Muscle layer of colon (tissue), 2 donors: ENCODE measurements around the gene DHX30.
"Not testable (repeated sequence)": the region's sequence is repeated elsewhere in the genome, so short reads cannot be mapped to it uniquely, and the experiment has no call there.

Experiments
- H3K27ac ChIP-seq: one replicate; pipeline ENCODE4 v1.7.0; 2013; ENCODE audit warnings: low read depth, mild to moderate bottlenecking, low read length, moderate library complexity
- H3K27me3 ChIP-seq, 2 donors: one replicate each; pipeline ENCODE4 v1.7.0; 2013; ENCODE audit warnings: low read length in 2 of 2, mild to moderate bottlenecking in 2 of 2; ENCODE audit not compliant: insufficient read depth in 2 of 2, control insufficient read depth in 1 of 2
- H3K36me3 ChIP-seq: one replicate; pipeline ENCODE4 v1.7.0; 2013; ENCODE audit warnings: mild to moderate bottlenecking, low read length; ENCODE audit not compliant: insufficient read depth
- H3K4me1 ChIP-seq: one replicate; pipeline ENCODE4 v1.7.0; 2013; ENCODE audit warnings: mild to moderate bottlenecking, low read length; ENCODE audit not compliant: insufficient read depth
- H3K4me3 ChIP-seq, 2 donors: one replicate each; pipeline ENCODE4 v1.7.0; 2013; ENCODE audit warnings: low read length in 2 of 2, low read depth in 1 of 2, mild to moderate bottlenecking in 1 of 2, moderate library complexity in 1 of 2
- H3K9ac ChIP-seq: one replicate; pipeline ENCODE4 v1.7.0; 2013; ENCODE audit warnings: low read length
- H3K9me3 ChIP-seq: one replicate; pipeline ENCODE4 v1.7.0; 2013; ENCODE audit warnings: mild to moderate bottlenecking, low read length
- donor health status: abdominal sarcoma.
- donor health status: Adenocarcinoma of cecum.

Gene DHX30

DNA sequence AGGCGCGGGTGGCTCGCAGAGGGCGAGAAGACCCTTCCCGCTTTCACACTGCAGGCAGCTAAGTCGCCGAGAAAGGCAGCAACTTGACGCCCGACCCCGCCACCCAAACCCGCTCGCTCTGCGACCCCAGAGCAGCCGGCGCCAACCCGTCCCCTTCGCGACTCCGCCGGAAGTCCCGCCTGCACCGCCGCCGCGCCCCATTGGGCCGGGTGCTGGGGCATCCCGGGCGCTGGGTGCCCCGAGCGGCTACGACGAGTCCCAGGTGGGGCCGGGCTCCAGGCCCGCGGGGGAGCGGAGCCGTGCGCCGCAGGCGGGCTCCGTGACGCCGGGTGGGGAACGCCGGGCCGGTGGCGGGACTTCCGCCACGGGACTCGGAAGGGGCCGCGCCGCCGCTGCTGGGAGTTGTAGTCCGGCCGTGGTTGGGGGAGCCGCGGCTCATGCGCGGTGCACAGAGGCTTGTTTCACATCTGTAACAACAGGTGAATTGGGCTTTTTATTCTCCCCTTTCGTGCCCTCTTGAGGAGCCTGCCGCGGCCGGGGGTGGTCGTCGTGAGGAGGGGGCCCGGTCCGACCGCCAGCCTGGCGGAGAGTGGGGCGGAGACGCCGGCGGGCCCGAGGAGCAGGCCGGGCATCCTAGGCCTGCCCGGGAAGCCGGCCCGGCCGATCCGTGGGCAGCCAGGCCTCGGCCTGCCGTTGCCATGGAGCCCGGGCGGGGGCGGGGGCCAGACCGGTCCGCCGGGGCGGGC, at the start of gene DHX30:
Gene DHX30, plus strand, starts transcription at position 405 of the 746 bp plus-strand sequence. CDS start 7,546 bp downstream, outside the sequence.
- Histone ChIP-seq H3K9me3 (no peaks in the 10 kb centered on the region), H3K27me3 (no peaks in the 10 kb centered on the region), H3K27ac (peak within 1 kb of the TSS; percentile 88), H3K36me3 (no peaks in the 10 kb centered on the region), H3K4me1 (peaks cover 20% of the 10 kb centered on the region), H3K9ac (peak within 1 kb of the TSS; percentile 79), H3K4me3 (peak within 1 kb of the TSS; percentile 69 to 82)

- Histone ChIP-seq H3K4me3 (no peak overlapping the region), H3K27ac (no peak overlapping the region), H3K36me3 (no peaks in the 10 kb centered on the region), H3K4me1 (no peaks in the 10 kb centered on the region), H3K9ac (no peak overlapping the region), H3K27me3 (no peaks in the 10 kb centered on the region), H3K9me3 (no peaks in the 10 kb centered on the region)
These were observed 44.5 kb upstream of the DHX30 start for GRCh38 chr3:47758261-47759025.

DNA sequence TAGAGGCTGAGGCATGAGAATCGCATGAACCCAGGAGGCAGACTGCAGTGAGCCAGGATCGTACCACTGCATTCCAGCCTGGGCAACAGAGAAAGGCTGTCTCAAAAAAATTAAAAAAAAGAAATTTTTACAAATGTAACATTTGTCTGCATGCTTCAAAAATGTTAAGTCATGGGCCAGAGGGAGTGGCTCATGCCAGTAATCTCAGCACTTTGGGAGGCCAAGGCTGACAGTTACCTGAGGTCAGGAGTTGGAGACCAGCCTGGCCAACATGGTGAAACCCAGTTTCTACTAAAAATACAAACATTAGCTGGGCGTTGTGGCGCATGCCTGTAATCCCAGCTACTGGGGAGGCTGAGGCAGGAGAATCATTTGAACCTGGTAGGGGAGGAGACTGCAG, 42.7 kb upstream of the DHX30 start:
- not testable (repeated sequence) for H3K36me3 ChIP-seq, H3K4me3 ChIP-seq, H3K4me1 ChIP-seq, H3K9me3 ChIP-seq, H3K9ac ChIP-seq, H3K27ac ChIP-seq, H3K27me3 ChIP-seq

DNA sequence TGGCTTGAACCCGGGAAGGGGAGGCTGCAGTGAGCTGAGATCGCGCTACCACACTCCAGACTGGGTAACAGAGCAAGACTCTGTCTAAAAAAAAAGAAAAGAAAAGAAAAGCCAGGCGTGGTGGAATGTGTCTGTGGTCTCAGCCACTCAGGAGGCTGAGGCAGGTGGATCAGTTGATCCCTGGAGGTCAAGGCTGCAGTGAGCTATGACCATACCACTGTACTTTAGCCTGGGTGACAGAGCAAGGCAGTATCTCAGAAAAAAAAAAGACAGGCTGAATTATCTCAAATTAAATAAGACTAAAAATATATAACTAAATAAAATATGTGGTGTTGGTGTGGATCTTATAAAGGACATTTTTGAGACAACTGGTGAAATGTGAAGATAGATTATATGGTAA, 41.9 kb upstream of the DHX30 start:
- Histone ChIP-seq H3K27ac (no peak overlapping the region), H3K36me3 (peaks cover 4% of the 10 kb centered on the region), H3K9ac (no peak overlapping the region), H3K9me3 (no peaks in the 10 kb centered on the region), H3K27me3 (no peaks in the 10 kb centered on the region), H3K4me3 (no peak overlapping the region), H3K4me1 (peaks cover under 1% of the 10 kb centered on the region)

DNA sequence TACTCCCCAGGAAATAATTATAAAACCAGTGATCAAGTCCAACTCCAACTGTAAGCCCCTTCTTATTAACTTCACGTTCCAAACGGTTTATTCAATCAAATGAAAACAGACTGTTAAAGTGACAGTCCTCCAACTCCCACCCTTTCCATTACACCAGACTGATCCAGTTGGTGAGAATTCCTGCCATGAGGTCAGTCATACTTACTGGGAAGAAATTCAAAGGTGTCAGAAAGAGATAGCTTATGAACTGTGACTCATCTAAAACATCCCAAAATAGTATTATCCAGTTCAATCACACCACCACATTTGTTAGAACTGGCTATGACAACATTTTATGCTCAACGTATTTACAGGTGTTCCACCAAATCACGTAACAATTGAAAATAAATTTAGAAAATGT, 40.7 kb upstream of the DHX30 start:
- Histone ChIP-seq H3K4me3 (no peak overlapping the region), H3K27me3 (no peaks in the 10 kb centered on the region), H3K36me3 (peaks cover 9% of the 10 kb centered on the region), H3K4me1 (peaks cover 4% of the 10 kb centered on the region), H3K9me3 (no peaks in the 10 kb centered on the region), H3K9ac (no peak overlapping the region), H3K27ac (no peak overlapping the region)

DNA sequence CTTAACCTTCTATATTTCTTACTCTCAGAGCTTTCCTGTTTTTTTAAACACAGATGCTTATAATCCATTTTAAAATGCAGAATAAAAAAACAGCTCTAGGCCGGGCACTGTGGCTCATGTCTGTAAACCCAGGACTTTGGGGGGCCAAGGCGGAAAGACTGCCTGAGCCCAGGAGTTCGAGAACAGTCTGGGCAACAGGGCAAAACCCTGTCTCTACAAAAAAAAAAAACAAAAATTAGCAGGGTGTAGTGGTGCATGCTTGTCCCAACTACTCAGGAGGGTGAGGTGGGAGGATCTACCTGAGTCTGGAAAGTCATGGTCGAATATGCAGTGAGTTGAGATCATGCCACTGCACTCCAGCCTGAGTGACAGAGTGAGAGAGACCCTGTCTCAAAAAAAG, 36.8 kb upstream of the DHX30 start:
- Histone ChIP-seq H3K9ac (no peak overlapping the region), H3K9me3 (no peaks in the 10 kb centered on the region), H3K4me1 (peaks cover 4% of the 10 kb centered on the region), H3K36me3 (peaks cover 10% of the 10 kb centered on the region), H3K27ac (no peak overlapping the region), H3K27me3 (no peaks in the 10 kb centered on the region), H3K4me3 (no peak overlapping the region)

GRCh38 chr3:47772047-47772446, 30.9 kb upstream of the DHX30 start:
- no peak overlapping the region for H3K27ac ChIP-seq
- H3K4me1 ChIP-seq: no peaks in the 10 kb centered on the region
- no peaks in the 10 kb centered on the region for H3K27me3 ChIP-seq
- no peak overlapping the region for H3K9ac ChIP-seq
- H3K36me3 ChIP-seq: peaks cover 4% of the 10 kb centered on the region
- no peaks in the 10 kb centered on the region for H3K9me3 ChIP-seq
- no peak overlapping the region for H3K4me3 ChIP-seq

DNA sequence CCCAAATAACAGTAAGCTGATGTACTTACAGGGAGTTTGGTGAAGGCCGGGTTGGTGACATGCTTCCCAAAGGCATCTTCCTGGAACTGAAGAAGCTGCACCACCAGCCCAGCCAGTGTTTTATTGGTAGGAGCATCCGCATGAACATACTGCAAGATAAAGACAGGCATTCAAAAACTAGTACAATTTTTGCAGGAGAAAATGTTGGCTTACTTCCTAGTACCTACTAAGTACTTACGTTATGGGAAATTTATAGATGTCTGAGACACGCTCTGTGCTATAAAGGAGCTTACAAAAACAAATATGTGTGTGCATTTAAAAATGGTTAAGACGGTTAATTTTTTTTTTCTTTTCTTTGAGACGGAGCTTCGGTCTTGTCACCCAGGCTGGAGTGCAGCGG, 30.1 kb upstream of the DHX30 start:
- no peak overlapping the region for H3K27ac ChIP-seq
- H3K36me3 ChIP-seq: peaks cover 4% of the 10 kb centered on the region
- no peak overlapping the region for H3K4me3 ChIP-seq
- H3K9ac ChIP-seq: no peak overlapping the region
- no peaks in the 10 kb centered on the region for H3K9me3 ChIP-seq
- H3K27me3 ChIP-seq: no peaks in the 10 kb centered on the region
- no peaks in the 10 kb centered on the region for H3K4me1 ChIP-seq

DNA sequence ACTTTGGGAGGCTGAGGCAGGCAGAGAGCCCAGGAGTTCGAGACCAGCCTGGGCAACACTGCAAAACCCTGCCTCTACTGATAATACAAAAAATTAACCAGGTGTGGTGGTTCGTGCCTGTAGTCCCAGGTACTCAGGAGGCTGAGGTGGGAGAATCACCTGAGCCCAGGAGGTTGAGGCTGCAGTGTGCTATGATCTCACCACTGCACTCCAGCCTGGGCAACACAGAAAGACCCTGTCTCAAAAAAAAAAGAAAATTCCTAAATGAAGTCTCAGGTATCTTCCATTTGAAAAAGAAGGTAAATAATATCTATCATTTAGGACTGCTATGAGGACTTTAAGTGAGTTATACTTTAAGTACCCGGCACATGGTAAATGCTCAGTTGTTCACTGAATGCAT, 24.2 kb upstream of the DHX30 start:
- no peak overlapping the region for H3K27ac ChIP-seq

GRCh38 chr3:47780741-47781684, 21.9 kb upstream of the DHX30 start:
- Histone ChIP-seq H3K4me1 (peaks cover 18% of the 10 kb centered on the region), H3K36me3 (no peaks in the 10 kb centered on the region), H3K9me3 (no peaks in the 10 kb centered on the region), H3K27ac (peak overlapping the region; percentile 99), H3K4me3 (peak overlapping the region; percentile 67 to 90), H3K27me3 (no peaks in the 10 kb centered on the region), H3K9ac (peak overlapping the region; percentile 73)

More for the DNA sequence above, 24.2 kb upstream of the DHX30 start:
- Histone ChIP-seq H3K9ac (no peak overlapping the region), H3K27me3 (no peaks in the 10 kb centered on the region), H3K36me3 (no peaks in the 10 kb centered on the region), H3K4me1 (peaks cover 18% of the 10 kb centered on the region), H3K4me3 (no peak overlapping the region), H3K9me3 (no peaks in the 10 kb centered on the region)
